Ovary (tissue), 9 donors: Measurements from ENCODE around the gene ZNF593. TPM values are rescaled to one million over a fixed set of nuclear protein-coding genes. Genes with fewer than 3 reads are reported as not detected.

Source experiments
- DNase-seq, 5 donors: peaks; one replicate each; pipeline ENCODE4 v3.0.0-alpha.2; 2019 to 2020
- H3K27ac ChIP-seq, 2 donors: fragments of 200-600 bp; one replicate each; pipeline versions ENCODE4 v1.5.1 to v1.8.0; 2019 to 2022
- H3K27me3 ChIP-seq: fragments of 200-600 bp; one replicate; pipeline ENCODE4 v1.8.0; 2022
- H3K36me3 ChIP-seq: fragments of 200-600 bp; sonication (generic); one replicate; pipeline ENCODE4 v1.5.1; 2019
- H3K4me1 ChIP-seq: one replicate; pipeline ENCODE4 v1.8.1; 2013; ENCODE audit warnings: mild to moderate bottlenecking, moderate library complexity; ENCODE audit not compliant: insufficient read depth
- H3K4me3 ChIP-seq: fragments of 200-600 bp; sonication (generic); one replicate; pipeline ENCODE4 v1.5.1; 2017
- H3K9me3 ChIP-seq, 2 donors: fragments of 200-600 bp in 1 of 2; sonication (generic) in 1 of 2; one replicate each; pipeline versions ENCODE4 v1.5.1 to v1.8.1; 2013 to 2019; ENCODE audit warnings: mild to moderate bottlenecking in 1 of 2, moderate library complexity in 1 of 2
- CTCF ChIP-seq, 3 donors: fragments of 450-650 bp in 2 of 3; fragments of 200-600 bp in 1 of 3; IDR thresholded peaks; one replicate each; pipeline versions ENCODE4 v1.5.1 to v1.8.0; 2016 to 2022; ENCODE audit warnings: antibody characterized with exemption in 3 of 3, mild to moderate bottlenecking in 1 of 3
- EP300 ChIP-seq: sonication (generic); formaldehyde crosslinking; IDR thresholded peaks from one replicate; pipeline ENCODE4 v1.6.1; 2017; ENCODE audit warnings: antibody characterized with exemption
- POLR2A ChIP-seq: fragments of 450-650 bp; IDR thresholded peaks from one replicate; pipeline ENCODE4 v1.6.1; 2017; ENCODE audit warnings: antibody characterized with exemption, mild to moderate bottlenecking, moderate library complexity
- WGBS, 3 donors: extraction: QIAGEN DNeasy Blood & Tissue Kit in 1 of 3; methylation state at CpG; one replicate each; pipeline versions ENCODE4 v1.1.5 to v1.1.7; 2013 to 2017; 5-methylcytosine and 5-hydroxymethylcytosine counted together
- intact Hi-C, 4 donors: fragments of 100-400 bp; cut with DNase I; formaldehyde crosslinking; loops; one replicate each; pipeline versions ENCODE4 v1.11.0 to v1.15.1; 2022 to 2023
- polyA plus RNA-seq, 2 donors: library from polyadenylated mRNA; stranded (reverse); fragments of 200-250 nt in 1 of 2; fragments of 350-450 nt in 1 of 2; fragmentation: Illumina TruSeq in 1 of 2; extraction: RNeasy Lipid Tissue Mini Kit (QIAGEN cat#74804) in 1 of 2; gene quantifications; one replicate each; pipeline ENCODE4 v1.2.3, GENCODE V29; 2013 to 2014
- total RNA-seq, 7 donors: library from RNA; depleted of rRNA in 2 of 7; stranded (reverse); fragments of >200 nt in 2 of 7; fragmentation: NEBNext Ultra II Directional in 3 of 7; extraction: Animal tissue kit (Norgen Biotek cat#: 25700) in 3 of 7; gene quantifications; one replicate each; pipeline versions ENCODE4 v1.1.0 to v1.2.4, GENCODE V29; 2016 to 2023
- donor health status: DM: no; HTN: no; CAD: no; lungs with moderate emphysema.
- donor health status: DM: no; HTN: no; CAD: no.
- donor health status: Bipolar disorder and iron deficiency.
- donor health status: DM: yes; HTN: yes; CAD: no.
- donor health status: DM: no; HTN: no; CAD: no.
- donor health status: DM: yes; HTN: yes; CAD: no.

Gene ZNF593
- total and polyA plus RNA-seq, 9 donors, result 1.8 to 62.5 (median 36.5) TPM

GRCh38 chr1:26158908-26159742 lies 10.6 kb upstream of the ZNF593 start, which contains the start of gene FAM110D:
Gene FAM110D (plus strand): TSS chr1:26159079. CDS start chr1:26161292, 2,213 bp downstream.
- Histone ChIP-seq H3K9me3 (no peaks in the 10 kb centered on the region), H3K27ac (no peak within 1 kb of the TSS), H3K4me1 (peaks cover 5% of the 10 kb centered on the region), H3K4me3 (no peak within 1 kb of the TSS), H3K27me3 (no peaks in the 10 kb centered on the region), H3K36me3 (no peaks in the 10 kb centered on the region)
- peak in 1 of 5 donors; percentile 23 for DNase-seq
- TF ChIP-seq CTCF (IDR thresholded peaks at IDR 0.05), result no peak
- no peak for TF ChIP-seq POLR2A
- TF ChIP-seq EP300, result no peak
- intact Hi-C loops, result loop anchor here in 2 of 4 donors (5.0 to 10.0 kb wide), 2 partner anchors 57 to 124 kb away; no protein-coding TSS in a partner anchor
- WGBS, 3 donors, result 41 to 46% (median 43%) methylated on average over 6 of the region's 6 CpGs

- TF ChIP-seq EP300, result no peak
- TF ChIP-seq POLR2A, result no peak
- Histone ChIP-seq H3K4me3 (no peak overlapping the region), H3K36me3 (no peaks in the 10 kb centered on the region), H3K9me3 (no peaks in the 10 kb centered on the region), H3K27me3 (no peaks in the 10 kb centered on the region), H3K4me1 (peaks cover 8% of the 10 kb centered on the region), H3K27ac (no peak overlapping the region)
- intact Hi-C loops, result loop anchor here in 3 of 4 donors (5.0 to 10.0 kb wide), 3 partner anchors 47 to 125 kb away; partner anchors contain the start of gene PDIK1L (in 1 of the 3)
- 53 to 64% (median 54%) methylated on average over 4 of the region's 4 CpGs for WGBS, 3 donors
- DNase-seq, result no peak
Measured at GRCh38 chr1:26159743-26160039, 10.0 kb upstream of the ZNF593 start.

GRCh38 chr1:26160527-26161414 lies 8.9 kb upstream of the ZNF593 start:
- peak overlapping the region; percentile 38 for H3K4me3 ChIP-seq
- no peaks in the 10 kb centered on the region for H3K27me3 ChIP-seq
- H3K9me3 ChIP-seq, result no peaks in the 10 kb centered on the region
- peak in 1 of 5 donors; percentile 25 for DNase-seq
- H3K4me1 ChIP-seq, result peaks cover 8% of the 10 kb centered on the region
- TF ChIP-seq EP300, result no peak
- no peak for TF ChIP-seq POLR2A
- no peak for TF ChIP-seq CTCF (IDR thresholded peaks at IDR 0.05)
- intact Hi-C loops, result loop anchor here in 1 of 4 donors (5.0 kb wide), 1 partner anchor 48 kb away; the partner anchor contains the start of gene PDIK1L
- H3K36me3 ChIP-seq, result no peaks in the 10 kb centered on the region
- WGBS, 3 donors, result 43 to 52% (median 49%) methylated on average over 18 of the region's 18 CpGs
- H3K27ac ChIP-seq, result no peak overlapping the region

- H3K4me1 ChIP-seq, result peaks cover 8% of the 10 kb centered on the region
- H3K27ac ChIP-seq, result no peak overlapping the region
- intact Hi-C loops, result loop anchor here in 1 of 4 donors (5.0 kb wide), 1 partner anchor 49 kb away; the partner anchor contains the start of gene PDIK1L
- peak; percentile 46 to 71 (median 63) for DNase-seq
- WGBS, 3 donors, result 1 to 2% (median 2%) methylated on average over 68 to 98 of the region's 98 CpGs
- no peak for TF ChIP-seq POLR2A
- peak in 2 of 3 donors; percentile 32 to 46 for TF ChIP-seq CTCF (IDR thresholded peaks at IDR 0.05)
- H3K27me3 ChIP-seq, result no peaks in the 10 kb centered on the region
- H3K36me3 ChIP-seq, result no peaks in the 10 kb centered on the region
- H3K9me3 ChIP-seq, result no peaks in the 10 kb centered on the region
- H3K4me3 ChIP-seq, result peak overlapping the region; percentile 38
Measured at GRCh38 chr1:26161415-26162219, 8.1 kb upstream of the ZNF593 start.
